GM18858 (cell line): ENCODE measurements around the gene TPI1.
"Not testable (repeated sequence)": the region's sequence is repeated elsewhere in the genome, so short reads cannot be mapped to it uniquely, and the experiment has no call there.

Source experiments
- ATAC-seq: cut with Tn5 transposase; IDR thresholded peaks from one replicate; pipeline ENCODE4 v1.9.1; 2021; ENCODE audit not compliant: unreplicated experiment

Gene TPI1

DNA sequence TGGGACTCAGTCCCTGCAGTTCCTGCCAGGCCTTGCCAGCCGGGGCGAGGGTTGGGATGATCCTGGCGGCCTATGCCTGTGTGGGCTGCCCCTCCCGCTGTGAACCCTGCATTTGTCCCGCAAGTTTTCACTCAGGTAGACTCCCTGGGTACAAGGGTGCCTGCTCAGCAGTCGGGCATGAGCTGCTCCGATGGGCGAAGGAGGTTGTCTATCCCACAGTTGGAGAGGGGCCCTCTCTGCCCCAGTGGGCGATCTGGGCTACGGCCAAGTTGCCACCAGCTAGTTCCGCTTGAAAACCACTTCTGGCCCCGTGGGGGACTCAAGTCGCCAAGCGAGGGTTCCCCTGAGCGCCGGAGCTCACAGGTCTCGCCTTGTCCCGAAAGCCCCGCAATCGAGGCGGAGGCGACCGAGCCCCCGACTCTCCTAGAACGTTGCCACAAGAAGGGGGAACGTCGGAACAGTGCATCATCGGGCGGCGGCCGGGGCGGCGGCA, 365 bp upstream of the TPI1 start:
- ATAC-seq, result no peak

DNA sequence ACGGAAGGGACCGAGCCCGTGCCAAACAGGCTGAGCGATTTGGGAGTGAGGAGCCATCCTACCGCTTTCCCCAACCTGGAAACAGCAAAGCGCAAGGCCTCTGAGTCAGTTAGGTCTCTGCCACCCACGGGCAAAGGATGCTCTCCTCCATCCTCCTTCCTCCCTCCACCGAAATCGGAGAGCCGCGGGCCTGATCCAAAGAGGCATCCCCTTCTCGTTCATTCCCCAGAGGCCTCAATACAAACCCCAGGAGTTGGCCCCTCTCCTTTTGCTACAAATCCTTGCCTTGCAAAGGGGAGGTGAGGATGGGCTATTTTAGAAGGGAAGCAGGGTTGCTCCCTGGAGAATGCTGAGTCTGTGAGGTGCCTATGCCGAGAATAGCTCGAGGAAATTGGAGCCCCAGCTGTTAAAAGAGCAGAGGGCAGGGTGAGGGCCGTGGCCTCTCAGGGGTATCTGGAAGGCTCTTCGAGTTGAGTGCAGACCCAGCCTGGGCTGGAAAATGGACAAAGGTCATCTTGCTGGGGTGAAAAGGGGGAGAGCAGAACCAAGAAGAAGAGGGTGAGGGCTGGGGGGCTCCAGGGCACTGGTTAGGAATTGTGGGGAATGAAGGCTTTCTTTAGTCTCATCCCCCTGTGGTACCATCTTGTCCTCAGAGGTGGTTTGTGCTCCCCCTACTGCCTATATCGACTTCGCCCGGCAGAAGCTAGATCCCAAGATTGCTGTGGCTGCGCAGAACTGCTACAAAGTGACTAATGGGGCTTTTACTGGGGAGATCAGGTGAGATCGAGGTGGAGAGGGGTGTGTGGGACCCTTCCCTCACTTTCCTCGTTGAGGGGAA, 1.1 kb downstream of the TPI1 start:
- no peak for ATAC-seq

DNA sequence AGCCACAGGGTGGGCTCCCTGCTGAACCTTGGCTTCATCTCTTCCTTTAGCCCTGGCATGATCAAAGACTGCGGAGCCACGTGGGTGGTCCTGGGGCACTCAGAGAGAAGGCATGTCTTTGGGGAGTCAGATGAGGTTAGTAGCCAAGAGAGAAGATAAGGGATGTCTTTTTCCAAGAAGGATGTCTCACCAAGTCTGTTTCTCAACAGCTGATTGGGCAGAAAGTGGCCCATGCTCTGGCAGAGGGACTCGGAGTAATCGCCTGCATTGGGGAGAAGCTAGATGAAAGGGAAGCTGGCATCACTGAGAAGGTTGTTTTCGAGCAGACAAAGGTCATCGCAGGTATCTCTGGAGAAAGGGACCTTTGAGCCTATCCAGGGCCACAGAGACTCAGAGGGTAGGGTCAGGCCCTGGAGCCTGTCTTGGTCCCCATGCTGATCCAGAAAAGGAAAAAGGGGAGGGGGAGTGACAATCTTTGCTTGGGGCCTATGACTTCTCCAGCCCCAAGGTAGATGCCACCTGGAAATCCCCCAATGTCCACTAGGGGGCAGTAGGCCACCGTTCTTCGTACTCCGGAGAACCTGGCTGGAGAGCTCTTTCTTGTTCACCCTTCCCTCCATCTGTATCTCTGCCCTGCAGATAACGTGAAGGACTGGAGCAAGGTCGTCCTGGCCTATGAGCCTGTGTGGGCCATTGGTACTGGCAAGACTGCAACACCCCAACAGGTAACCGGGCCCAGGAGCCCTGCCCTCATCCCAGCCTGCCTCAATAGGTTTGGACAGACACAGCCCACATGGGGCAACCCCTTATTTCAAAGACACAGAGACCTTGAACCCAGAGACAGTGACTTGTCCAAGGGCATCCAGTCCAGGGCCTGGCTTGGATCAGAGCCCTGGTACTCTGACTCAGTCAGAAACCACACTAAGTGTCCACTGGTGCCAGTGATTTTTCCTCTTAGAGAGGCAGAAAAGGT, 2.0 kb downstream of the TPI1 start:
- ATAC-seq, result no peak

DNA sequence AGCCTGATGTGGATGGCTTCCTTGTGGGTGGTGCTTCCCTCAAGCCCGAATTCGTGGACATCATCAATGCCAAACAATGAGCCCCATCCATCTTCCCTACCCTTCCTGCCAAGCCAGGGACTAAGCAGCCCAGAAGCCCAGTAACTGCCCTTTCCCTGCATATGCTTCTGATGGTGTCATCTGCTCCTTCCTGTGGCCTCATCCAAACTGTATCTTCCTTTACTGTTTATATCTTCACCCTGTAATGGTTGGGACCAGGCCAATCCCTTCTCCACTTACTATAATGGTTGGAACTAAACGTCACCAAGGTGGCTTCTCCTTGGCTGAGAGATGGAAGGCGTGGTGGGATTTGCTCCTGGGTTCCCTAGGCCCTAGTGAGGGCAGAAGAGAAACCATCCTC, 3.0 kb downstream of the TPI1 start:
- not testable (repeated sequence) for ATAC-seq

DNA sequence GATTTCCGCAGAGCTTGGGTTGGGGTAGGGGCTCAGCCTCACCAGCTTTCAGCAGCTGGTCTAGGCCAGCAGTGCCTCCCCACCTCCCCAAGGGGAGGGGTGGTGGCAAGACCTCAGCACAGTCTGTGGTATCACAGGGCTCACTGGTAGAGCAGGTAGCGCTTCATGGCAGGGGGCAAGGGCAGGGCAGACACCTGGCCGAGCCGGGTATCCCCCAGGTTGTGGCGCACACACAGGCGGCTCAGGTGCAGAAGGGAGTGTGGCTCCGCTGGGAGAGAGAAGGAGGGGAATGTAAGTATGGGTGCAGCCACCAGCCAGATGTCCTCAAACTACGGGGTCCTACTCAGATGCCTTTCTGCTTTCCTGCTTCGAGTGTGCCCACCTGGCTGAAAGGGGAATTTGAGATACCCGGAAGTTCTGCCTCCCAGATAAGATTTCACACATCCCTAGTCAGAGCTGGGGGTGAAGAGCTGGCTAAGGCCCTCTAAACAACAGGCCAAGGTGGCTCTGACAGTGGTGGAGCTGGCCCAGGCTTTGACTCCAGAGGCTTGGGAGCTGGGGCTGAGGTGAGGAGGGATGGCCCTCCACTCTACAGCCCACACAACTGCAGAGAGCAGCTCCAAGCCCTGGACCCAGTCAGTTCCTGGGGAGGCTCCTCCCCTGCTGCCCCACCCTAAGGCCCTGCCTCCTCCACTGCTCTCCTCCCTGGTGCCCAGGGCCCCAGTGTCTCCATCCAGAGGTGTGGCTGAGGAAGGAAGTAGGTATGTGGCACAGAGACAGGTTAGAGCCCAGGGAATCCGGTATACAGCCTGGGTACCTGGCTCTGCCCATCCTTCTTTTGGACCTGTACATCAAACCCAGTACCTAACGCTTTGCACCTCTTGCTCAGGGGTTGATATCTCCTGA, 4.0 kb downstream of the TPI1 start:
- no peak for ATAC-seq

DNA sequence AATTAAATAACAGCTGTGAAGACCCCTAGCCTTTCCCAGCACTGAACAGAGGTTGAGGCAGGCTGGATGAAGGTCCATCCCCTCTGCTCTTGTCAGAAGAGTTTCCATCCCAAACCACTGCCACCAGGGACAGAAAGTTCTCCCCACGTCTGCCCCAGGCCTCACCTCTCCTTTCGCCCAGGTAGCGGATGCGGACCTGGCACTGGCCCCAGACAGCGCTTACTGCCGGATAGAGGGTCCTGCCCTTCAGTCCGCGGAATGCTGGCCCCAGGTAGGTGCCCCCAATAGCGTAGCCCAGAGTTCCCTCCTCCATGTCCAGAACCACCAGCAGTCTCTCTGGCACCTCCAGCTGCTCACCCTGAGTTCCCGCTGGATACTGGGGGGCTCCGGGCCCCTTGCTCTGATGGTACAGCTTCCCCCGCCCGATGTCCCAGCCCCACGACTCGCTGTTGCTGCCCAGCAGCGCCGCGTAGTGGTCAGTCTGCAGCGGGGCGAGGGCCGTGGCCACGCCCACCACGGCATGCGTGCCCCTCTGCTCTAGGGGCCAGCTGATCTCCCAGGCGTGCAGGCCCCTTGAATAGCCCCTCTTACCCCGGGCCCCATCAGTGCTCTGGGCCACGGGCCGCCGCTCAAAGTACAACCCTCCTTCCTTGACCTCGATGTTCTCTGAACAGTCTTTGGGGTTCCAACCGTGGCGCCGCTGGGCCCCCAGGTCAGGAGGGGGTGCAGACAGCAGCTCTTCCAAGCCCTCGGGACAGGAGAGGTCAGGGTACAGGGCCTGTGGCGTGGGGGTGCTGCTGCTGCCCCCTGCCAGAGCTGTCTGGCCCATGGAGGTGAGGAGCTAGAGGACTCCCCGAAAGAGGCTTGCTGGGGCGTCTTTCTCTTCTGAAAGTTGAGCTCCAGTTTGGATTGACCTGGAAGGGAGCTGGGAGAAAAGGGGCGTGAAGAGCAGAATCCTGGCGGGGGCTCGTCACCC, 5.0 kb downstream of the TPI1 start:
- peak; percentile 28 for ATAC-seq

DNA sequence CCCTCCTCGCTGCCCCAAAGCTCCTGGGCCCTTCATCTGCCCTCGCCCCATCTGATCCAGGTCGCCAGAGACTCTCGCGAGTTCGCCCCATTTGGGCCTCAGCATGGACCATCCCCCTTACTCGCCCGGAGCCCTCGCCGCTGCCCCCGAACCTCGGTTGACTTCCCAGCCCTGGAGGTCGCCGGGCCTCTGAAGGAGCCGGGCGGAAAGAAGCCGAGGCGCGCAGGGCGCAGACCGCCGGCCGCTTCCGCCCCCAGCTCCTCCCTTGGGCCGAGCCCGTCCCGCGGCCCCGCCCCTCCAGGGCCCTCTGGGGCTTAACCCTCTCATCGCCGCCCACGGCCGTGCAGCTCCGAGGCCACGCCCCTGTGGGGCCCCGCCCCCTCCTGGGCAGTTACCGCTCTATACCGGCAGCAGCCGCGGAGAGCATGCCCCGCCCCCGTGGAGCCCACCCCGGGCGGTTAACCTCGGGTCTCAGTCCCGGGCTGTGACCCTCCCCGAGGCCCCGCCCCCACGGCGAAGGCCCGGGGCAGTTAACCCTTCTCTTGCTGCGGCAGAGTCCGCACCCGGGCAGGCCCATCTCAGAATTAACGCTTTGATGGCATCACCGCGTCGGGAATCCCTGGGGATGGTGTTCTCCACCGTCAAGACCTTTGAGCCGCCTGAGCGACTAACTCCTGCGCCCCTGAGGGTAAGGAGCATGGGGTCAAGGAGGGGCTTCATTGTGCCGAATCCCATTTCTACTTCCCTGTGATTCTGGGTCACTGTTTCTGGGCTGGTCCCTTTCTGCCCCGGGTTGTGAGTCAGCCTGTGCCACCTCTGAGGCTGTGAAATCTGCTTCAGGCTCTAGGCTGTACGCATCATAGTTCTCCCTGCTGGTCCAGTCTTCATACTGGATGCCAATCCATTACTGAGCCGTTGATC, 6.0 kb downstream of the TPI1 start, which contains the start of gene SPSB2:
SPSB2 (minus strand) TSS at position 210 of the 921 bp plus-strand sequence. CDS start 402 bp downstream, outside the sequence.
- peak; percentile 43 for ATAC-seq

DNA sequence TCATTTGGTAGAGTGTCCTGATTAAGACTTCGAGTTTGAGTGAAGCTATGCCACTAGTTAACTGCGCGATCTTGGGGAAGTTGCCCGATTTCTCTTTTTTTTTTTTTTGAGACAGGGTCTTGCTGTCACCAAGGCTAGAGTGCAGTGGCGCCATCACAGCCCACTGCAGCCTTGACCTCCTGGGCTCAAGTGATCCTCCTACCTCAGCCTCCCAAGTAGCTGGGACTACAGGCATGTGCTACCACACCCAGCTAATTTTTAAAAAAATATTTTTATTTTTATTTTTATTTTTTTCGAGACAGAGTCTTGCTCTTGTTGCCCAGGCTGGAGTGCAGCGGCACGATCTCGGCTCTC, 6.7 kb downstream of the TPI1 start:
- not testable (repeated sequence) for ATAC-seq

DNA sequence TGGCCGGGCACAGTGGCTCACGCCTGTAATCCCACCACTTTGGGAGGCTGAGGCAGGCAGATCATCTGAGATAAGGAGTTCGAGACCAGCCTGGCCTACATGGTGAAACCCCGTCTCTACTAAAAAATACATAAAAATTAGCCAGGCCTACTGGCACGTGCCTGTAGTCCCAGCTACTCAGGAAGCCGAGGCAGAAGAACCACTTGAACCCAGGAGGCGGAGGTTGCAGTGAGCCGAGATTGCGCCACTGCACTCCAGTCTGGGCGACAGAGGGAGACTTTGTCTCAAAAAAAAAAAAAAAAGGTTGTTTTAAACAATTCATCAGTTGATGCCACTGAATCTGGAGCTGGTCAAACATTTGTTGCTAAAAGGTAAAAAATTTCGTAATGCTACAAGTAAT, 12.5 kb downstream of the TPI1 start:
- not testable (repeated sequence) for ATAC-seq

DNA sequence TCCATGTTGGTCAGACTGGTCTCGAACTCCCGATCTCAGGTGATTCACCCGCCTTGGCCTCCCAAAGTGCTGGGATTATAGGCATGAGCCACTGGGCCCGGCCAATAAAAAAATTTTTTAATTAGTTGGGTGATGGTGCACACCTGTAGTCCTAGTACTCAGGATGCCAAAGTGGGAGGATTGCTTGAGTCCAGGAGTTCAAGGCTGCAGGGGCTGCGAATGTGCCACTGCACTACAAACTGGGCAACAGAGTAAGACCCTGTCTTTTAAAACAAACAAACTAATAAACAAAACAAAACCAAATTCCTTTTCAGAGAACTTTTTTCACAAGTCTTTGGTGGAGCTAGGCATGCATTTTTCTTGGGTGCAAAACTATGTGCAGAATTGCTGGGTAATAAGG, 15.9 kb downstream of the TPI1 start:
- no peak for ATAC-seq

DNA sequence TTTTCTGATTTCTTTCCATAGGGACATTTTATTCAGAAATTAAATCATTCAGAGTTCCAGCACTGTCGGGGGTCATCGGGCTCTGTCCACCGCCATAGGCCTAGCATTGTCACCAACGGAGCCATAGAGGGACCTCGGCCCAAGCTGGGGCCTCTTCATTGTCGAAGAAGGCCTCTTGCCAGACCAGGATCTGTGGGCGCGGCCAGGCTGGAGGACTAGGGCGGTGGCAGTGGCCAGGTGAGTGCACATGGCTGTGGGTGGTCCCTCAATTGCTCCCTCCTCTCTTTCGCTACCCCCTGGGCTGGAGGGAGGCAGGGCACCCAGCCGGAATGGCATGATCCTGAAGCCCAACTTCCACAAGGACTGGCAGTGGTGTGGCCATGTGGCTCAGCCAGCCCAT, 16.4 kb downstream of the TPI1 start:
- no peak for ATAC-seq

DNA sequence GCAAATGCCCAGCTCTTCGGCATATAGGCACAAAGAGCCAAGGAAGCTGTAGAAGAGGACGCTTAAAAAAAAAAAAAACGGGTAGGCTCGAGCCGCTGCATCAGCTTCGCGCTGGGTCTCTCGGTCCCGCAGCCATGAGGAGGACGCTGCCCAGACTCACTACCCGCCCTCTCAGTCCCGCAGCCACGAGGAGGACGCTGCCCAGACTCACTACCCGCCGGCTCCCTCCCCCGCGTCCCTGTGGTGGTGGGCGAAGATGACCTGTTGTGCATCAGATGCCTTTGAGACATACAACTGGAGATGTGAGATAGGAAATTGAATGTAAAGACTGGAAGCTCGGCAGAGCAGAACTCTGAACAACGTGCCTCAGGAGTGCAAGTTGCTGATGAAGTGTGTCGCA, 17.2 kb downstream of the TPI1 start:
- no peak for ATAC-seq

DNA sequence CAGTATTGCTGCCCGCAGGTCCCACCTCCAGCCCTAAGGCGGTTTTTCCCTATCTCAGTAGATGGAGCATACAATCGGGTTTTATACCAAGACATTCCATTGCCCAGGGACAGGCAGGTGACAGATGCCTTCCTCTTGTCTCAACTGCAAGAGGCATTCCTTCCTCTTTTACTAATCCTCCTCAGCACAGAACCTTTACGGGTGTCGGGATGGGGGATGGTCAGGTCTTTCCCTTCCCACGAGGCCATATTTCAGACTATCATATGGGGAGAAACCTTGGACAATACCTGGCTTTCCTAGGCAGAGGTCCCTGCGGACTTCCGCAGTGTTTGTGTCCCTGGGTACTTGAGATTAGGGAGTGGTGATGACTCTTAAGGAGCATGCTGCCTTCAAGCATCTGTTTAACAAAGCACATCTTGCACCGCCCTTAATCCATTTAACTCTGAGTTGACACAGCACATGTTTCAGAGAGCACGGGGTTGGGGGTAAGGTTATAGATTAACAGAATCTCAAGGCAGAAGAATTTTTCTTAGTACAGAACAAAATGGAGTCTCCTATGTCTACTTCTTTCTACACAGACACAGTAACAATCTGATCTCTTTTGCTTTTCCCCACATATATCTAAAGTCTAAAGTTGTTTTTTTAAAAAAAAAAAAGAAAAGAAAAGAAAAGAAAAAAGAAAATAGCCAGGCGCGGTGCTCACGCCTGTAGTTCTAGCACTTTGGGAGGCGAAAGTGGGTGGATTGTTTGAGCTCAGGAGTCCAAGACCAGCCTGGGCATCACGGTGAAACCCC, 19.1 kb downstream of the TPI1 start:
- ATAC-seq, result not testable (repeated sequence)

DNA sequence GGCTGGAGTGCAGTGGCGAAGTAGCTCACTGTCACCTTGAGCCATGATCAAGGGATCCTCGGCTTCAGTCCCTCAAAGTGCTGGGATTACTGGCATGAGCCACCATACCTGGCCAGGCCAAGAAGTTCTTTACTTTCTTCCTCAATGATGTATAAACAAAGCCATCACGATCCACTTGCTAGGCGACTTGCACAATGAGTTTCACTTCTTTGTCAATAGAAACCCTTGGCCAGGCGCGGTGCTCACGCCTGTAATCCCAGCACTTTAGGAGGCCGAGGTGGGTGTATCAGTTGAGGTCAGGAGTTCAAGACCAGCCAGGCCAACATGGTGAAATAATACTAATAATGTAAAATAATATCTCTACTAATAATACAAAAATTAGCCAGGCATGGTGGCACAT, 20.1 kb downstream of the TPI1 start:
- no peak for ATAC-seq

DNA sequence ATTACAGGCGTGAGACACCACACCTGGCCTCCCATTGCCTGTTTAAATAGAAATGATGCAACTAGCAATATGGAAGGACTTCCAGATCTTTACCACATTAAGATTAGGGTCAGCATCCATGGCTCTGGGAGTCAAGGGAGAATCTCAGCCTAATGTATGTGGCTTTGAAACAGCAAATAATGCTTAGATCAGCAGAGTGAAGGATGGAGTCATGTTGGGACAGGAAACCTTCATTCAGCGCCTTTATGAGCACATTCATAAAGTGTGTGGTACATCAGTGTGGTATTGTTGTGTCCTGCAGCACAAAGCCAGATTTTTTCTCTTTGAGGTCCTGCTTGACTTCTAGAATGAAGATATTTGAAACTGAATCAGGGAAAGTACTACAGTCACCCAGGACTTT, 21.0 kb downstream of the TPI1 start:
- ATAC-seq, result no peak

DNA sequence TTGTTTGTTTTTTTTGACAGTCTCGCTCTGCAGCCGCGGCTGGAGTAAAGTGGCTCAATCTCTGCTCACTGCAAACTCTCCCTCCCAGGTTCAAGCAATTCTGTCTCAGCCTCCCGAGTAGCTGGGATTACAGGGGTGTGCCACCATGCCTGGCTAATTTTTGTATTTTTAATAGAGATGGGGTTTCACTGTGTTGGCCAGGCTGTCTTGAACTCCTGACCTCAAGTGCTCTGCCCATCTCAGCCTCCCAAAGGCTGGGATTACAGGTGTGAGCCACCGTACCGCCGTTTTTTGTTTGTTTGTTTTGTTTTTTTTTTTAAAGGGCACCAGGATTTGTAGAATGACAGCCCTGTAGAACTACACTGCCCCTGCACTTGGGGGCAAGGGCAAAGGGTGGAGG, 21.5 kb downstream of the TPI1 start:
- ATAC-seq, result not testable (repeated sequence)

DNA sequence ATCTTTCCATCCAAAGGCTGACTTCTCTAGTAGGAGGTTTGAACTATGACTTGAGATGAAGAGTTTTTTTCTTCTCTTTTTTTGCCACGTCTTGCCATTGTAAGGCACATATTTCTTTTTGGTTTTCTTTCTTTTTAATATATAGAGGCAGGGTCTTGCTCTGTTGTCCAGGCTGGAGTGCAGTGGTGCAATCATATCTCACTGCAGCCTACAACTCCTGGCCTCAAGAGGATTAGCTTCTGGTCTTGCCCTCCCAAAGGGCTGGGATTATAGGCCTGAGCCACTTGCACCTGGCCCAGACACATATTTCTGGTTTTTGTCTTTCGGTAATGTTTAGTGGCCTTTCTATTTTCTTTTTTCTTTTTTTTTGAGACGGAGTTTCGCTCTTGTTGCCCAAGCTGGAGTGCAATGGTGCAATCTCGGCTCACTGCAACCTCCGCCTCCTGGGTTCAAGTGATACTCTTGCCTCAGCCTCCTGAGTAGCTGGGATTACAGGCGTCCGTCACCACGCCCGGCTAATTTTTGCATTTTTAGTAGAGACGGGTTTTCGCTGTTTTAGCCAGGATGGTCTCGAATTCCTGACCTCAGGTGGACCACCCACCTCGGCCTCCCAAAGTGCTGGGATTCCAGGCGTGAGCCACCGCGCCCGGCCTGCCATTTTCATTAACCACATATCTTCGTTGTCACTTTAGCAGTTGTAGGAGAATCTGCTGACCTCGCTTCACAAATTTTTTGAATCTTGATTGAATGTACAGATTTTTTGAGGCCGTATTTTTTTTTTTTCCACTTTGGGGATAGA, 22.6 kb downstream of the TPI1 start:
- not testable (repeated sequence) for ATAC-seq
